ENCODE data around the gene ADORA3.

ADORA3 gene

GRCh38 chr1:111541721-111542120, 38.3 kb upstream of the ADORA3 start:
- TF ChIP-seq MAX (IDR thresholded peaks at IDR 0.05; ENCODE audit: low read depth, low read length) = no peak
- no peak for TF ChIP-seq CTCF (IDR thresholded peaks at IDR 0.05; ENCODE audit: low read depth, low read length)
- TF ChIP-seq POLR2A (IDR thresholded peaks at IDR 0.05; ENCODE audit: extremely low read depth, insufficient read length) = no peak
- TF ChIP-seq MYC (IDR thresholded peaks at IDR 0.05; ENCODE audit: low read depth, low read length) = no peak
- H3K4me3 ChIP-seq (ENCODE audit: low read depth, low read length) = no peak overlapping the region

DNA sequence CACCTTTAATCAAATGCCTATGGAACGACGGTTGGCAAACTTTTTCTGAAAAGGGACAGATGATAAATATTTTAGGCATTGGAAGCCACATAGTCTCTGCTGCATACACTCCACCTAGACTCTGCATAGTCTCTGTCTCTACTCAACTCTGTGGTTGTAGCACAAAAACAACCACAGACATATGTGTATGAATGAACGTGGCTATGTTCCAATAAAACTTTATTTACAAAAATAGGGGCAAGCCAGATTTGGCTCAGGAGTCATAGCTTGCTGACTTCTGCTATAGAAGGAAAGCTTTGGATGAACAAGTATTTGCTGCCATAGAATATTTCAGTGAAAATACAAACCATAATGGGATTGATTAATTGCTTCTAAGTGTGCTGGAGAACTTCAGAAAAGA, 37.5 kb upstream of the ADORA3 start:
- H3K4me3 ChIP-seq (ENCODE audit: low read depth, low read length) = no peak overlapping the region
- no peak for DNase-seq (ENCODE audit: low read depth)
- TF ChIP-seq POLR2A (IDR thresholded peaks at IDR 0.05; ENCODE audit: extremely low read depth, insufficient read length) = no peak

More at GRCh38 chr1:111541721-111542120, 38.3 kb upstream of the ADORA3 start:
- DNase-seq (ENCODE audit: low read depth) = no peak

DNA sequence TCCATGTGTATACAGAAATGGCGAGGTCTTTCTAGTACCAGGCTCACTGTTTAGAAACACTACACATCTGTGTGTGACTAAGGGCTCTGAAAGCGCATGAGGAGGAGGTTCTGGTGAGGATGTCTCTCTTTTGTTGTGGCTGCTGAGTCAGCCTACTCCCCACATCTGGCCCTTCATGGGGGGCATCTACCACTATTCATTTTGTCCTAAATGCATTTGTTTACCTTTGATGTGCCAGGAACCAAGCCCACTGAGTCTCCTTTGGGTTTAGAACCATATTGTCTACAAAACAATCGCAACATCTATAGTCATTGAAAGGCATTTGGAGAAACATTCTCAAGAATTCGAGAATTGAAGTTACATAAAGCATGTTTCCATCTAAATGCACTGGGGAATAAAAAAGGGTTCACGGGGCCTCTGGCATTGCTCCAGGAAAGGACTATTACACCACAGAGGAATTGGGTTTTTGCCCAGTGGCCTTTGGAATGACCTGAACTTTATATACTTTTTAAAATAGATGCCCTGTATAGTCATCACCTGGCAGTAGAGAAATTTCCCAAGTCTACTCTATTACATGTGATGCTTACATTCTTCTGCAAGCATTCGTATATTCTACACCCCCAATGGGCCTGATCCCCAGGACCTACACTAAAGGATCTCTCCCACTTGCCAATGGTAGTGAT, 35.1 kb upstream of the ADORA3 start:
- DNase-seq (ENCODE audit: low read depth) = no peak
- TF ChIP-seq CTCF (IDR thresholded peaks at IDR 0.05; ENCODE audit: low read depth, low read length) (no peak), MYC (IDR thresholded peaks at IDR 0.05; ENCODE audit: low read depth, low read length) (no peak), POLR2A (IDR thresholded peaks at IDR 0.05; ENCODE audit: extremely low read depth, insufficient read length) (no peak), MAX (IDR thresholded peaks at IDR 0.05; ENCODE audit: low read depth, low read length) (no peak)
- no peak overlapping the region for H3K4me3 ChIP-seq (ENCODE audit: low read depth, low read length)

DNA sequence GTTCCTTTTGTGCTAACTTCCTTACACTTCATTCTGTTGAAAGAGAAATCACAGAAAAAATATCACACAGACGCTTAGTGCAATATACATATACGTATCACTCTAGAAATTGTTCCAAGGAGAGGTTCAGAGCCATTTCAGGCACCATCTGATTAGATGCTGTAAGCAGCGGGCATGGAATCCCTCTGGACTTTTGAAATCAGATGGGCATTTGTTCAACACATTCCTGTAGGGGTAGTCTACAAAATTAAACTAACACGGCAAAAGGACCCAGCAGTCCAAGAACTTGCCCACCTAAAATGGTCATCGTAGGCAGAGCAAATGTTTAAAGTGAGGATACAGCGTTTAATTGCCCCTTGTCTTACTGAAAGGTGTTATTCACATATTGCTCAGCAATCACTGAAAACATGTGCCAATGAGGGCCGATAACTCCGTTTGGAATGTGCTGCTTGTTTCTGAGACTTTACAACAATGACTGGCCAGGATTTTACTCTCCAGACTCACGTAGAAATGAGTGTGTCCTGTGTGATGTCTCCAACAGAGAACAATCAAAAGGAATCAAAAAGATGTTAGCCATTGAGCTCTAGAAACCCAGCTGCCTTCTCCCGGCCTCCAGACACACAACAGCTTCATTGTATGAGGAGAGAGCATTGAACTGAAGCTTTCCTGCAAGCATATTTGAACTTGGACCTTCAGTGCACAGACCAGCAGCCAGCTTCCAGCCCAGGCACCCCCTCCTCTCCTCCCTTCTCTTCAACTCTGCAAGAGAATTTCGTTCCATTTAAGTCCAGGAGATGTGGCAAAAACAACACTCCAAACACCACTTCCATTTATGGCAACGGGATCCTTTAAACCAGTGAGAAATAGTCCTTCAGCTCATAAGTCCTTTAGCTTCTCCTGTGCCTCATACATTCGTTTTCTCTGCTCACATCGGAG, 32.1 kb upstream of the ADORA3 start:
- H3K4me3 ChIP-seq (ENCODE audit: low read depth, low read length) = no peak overlapping the region
- TF ChIP-seq POLR2A (IDR thresholded peaks at IDR 0.05; ENCODE audit: extremely low read depth, insufficient read length) (no peak), CTCF (IDR thresholded peaks at IDR 0.05; ENCODE audit: low read depth, low read length) (no peak), MYC (IDR thresholded peaks at IDR 0.05; ENCODE audit: low read depth, low read length) (no peak), MAX (IDR thresholded peaks at IDR 0.05; ENCODE audit: low read depth, low read length) (no peak)
- DNase-seq (ENCODE audit: low read depth) = no peak

DNA sequence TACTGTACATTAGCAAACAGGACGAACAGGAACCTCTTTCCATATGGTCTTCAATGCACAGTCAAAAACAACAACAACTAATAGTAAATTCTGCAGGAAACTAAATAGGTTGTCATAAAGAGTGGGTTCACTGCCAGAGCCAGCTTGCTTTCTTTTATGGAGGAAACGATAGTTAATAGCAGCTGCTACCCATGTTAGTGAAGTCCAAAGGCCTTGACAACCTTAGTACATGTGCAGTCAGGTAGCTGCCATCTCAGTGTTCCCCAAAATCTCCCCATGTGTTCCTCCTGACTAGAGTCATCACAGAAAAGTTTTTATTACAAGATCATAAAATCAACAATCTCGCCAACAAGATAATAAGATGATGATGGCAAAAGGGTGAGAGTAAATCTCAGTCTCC, 16.6 kb upstream of the ADORA3 start:
- no peak overlapping the region for H3K4me3 ChIP-seq (ENCODE audit: low read depth, low read length)
- TF ChIP-seq MYC (IDR thresholded peaks at IDR 0.05; ENCODE audit: low read depth, low read length) = no peak
- no peak for TF ChIP-seq CTCF (IDR thresholded peaks at IDR 0.05; ENCODE audit: low read depth, low read length)

GRCh38 chr1:111517469-111518225, 14.2 kb upstream of the ADORA3 start:
- no peak for DNase-seq (ENCODE audit: low read depth)
- no peak for TF ChIP-seq CTCF (IDR thresholded peaks at IDR 0.05; ENCODE audit: low read depth, low read length)
- no peak overlapping the region for H3K4me3 ChIP-seq (ENCODE audit: low read depth, low read length)

More for the DNA sequence above, 16.6 kb upstream of the ADORA3 start:
- no peak for DNase-seq (ENCODE audit: low read depth)

Measured in NB4 (cell line).